K562 (cell line): ENCODE data around the gene IRX3. TPM values are rescaled to one million over a fixed set of nuclear protein-coding genes. Genes with fewer than 3 reads are reported as not detected.

Experiments
- ATAC-seq: fragments of 200-7000 bp; cut with Tn5 transposase; 3 replicates; pipeline ENCODE4 v1.9.1; 2020; ENCODE audit warnings: moderate library complexity
- BruUV-seq: library from RNA; stranded (reverse); fragments of 400-500 nt; replicated peaks from 2 replicates; lab custom pipeline; 2021; lab: Mats Ljungman, UMichigan
- CTCF ChIA-PET: fragments of 300-600 bp; formaldehyde crosslinking; extraction: SDS; loops from one replicate; lab custom pipeline; 2021; ENCODE audit warnings: low intra/inter-chr PET ratio; lab: Yijun Ruan, JAX
- POLR2A ChIA-PET: fragments of 300-600, 350-650 bp; sonication (Branson Sonifier 250); formaldehyde crosslinking; extraction: SDS; loops from one replicate; lab custom pipeline; 2021; ENCODE audit warnings: antibody characterized with exemption, inconsistent platforms; lab: Yijun Ruan, JAX
- DNase-seq, 4 experiments: peaks; one replicate each; pipeline versions ENCODE4 v3.0.0 to v3.0.0-alpha.2; 2011 to 2018; ENCODE audit warnings: low spot score in 3 of 4, mixed read lengths in 3 of 4; ENCODE audit errors: extremely low read depth in 1 of 4
- FAIRE-seq: peaks from 2 replicates; lab custom pipeline; 2011; peaks lifted over from hg19 to GRCh38; lab: Jason Lieb, UNC
- H2AFZ ChIP-seq: 2 replicates; pipeline ENCODE4 v1.6.0; 2011; ENCODE audit warnings: low read depth, low read length, control low read depth, inconsistent platforms
- H3K27ac ChIP-seq: fragments of 200-600 bp; 3 replicates; pipeline ENCODE4 v1.8.0; 2011; ENCODE audit warnings: low read depth, mild to moderate bottlenecking, control low read depth, inconsistent platforms, low read length, moderate library complexity, mixed read lengths; ENCODE audit errors: extremely low read depth
- H3K27me3 ChIP-seq, 2 experiments: fragments of 300-600 bp in 1 of 2; 2 replicates in 1 of 2; 3 replicates in 1 of 2; pipeline versions ENCODE4 v1.6.0 to v1.8.0; 2011; ENCODE audit warnings: inconsistent platforms in 2 of 2, low read length in 2 of 2, mild to moderate bottlenecking in 1 of 2, mixed read lengths in 1 of 2, moderate library complexity in 1 of 2; ENCODE audit not compliant: control insufficient read depth in 2 of 2, insufficient read depth in 2 of 2
- H3K36me3 ChIP-seq: fragments of 300-600 bp; 3 replicates; pipeline ENCODE4 v1.8.0; 2011; ENCODE audit warnings: mild to moderate bottlenecking, low read length, inconsistent platforms; ENCODE audit not compliant: control insufficient read depth, insufficient read depth
- H3K4me1 ChIP-seq, 2 experiments: fragments of 200-600 bp in 1 of 2; replicated peaks in 1 of 2; 2 replicates in 1 of 2; 3 replicates in 1 of 2; pipeline versions ENCODE4 v1.5.1 to v1.8.0; 2011; ENCODE audit warnings: inconsistent platforms in 2 of 2, low read length in 2 of 2, mild to moderate bottlenecking in 1 of 2, mixed read lengths in 1 of 2, moderate library complexity in 1 of 2; ENCODE audit not compliant: control insufficient read depth in 2 of 2, insufficient read depth in 2 of 2
- H3K4me2 ChIP-seq: 2 replicates; pipeline ENCODE4 v1.6.1; 2011; ENCODE audit warnings: low read length, control low read depth, inconsistent platforms, mixed read lengths; ENCODE audit not compliant: insufficient read depth
- H3K4me3 ChIP-seq: fragments of 200-600 bp; sonication (generic), shearing (Covaris generic); 2 replicates; pipeline ENCODE4 v1.5.1; 2016; ENCODE audit warnings: control low read depth, inconsistent platforms
- H3K79me2 ChIP-seq: fragments of 200-600 bp; 3 replicates; pipeline ENCODE4 v1.8.0; 2011; ENCODE audit warnings: low read length, inconsistent platforms; ENCODE audit not compliant: control insufficient read depth, insufficient read depth
- H3K9ac ChIP-seq, 2 experiments: 2 replicates each; pipeline versions ENCODE4 v1.6.0 to v1.6.1; 2011; ENCODE audit warnings: low read depth in 2 of 2, low read length in 2 of 2, control low read depth in 1 of 2, inconsistent platforms in 1 of 2, mild to moderate bottlenecking in 1 of 2, mixed read lengths in 1 of 2; ENCODE audit not compliant: insufficient read depth in 1 of 2
- H3K9me1 ChIP-seq: one replicate; pipeline ENCODE4 v1.6.0; 2011; ENCODE audit warnings: inconsistent platforms, mild to moderate bottlenecking, low read length, moderate library complexity; ENCODE audit not compliant: control insufficient read depth, insufficient read depth
- H3K9me3 ChIP-seq: replicated peaks from 2 replicates; pipeline ENCODE4 v1.5.1; 2011; ENCODE audit warnings: low read depth, low read length, inconsistent platforms; ENCODE audit not compliant: control insufficient read depth, insufficient read depth
- H4K20me1 ChIP-seq: replicated peaks from 2 replicates; pipeline ENCODE4 v1.6.1; 2011; ENCODE audit warnings: low read length, inconsistent platforms, mixed read lengths; ENCODE audit not compliant: control insufficient read depth, insufficient read depth
- BCL6 ChIP-seq: fragments of 250-450 bp; sonication (Bioruptor Pico); IDR thresholded peaks from 2 replicates; pipeline ENCODE4 v1.4.0; 2020
- KDM1A ChIP-seq, 2 experiments: fragments of 450-650 bp; IDR thresholded peaks; 2 replicates each; pipeline ENCODE4 v1.6.1; 2016; ENCODE audit warnings: mild to moderate bottlenecking in 2 of 2
- NCOA2 ChIP-seq, 2 experiments: fragments of 450-650 bp; IDR thresholded peaks; 2 replicates each; pipeline ENCODE4 v1.6.1; 2018; ENCODE audit warnings: mild to moderate bottlenecking in 2 of 2, moderate library complexity in 1 of 2; ENCODE audit not compliant: partially characterized antibody in 2 of 2
- NUFIP1 ChIP-seq: fragments of 450-650 bp; IDR thresholded peaks from 2 replicates; pipeline ENCODE4 v1.6.1; 2018; ENCODE audit not compliant: partially characterized antibody
- POLR2G ChIP-seq: fragments of 200-400 bp; formaldehyde crosslinking; IDR thresholded peaks from 2 replicates; pipeline ENCODE4 v1.6.1; 2017; ENCODE audit warnings: low read depth, mild to moderate bottlenecking, antibody characterized with exemption, low read length, moderate library complexity
- PTBP1 ChIP-seq: fragments of 200-400 bp; formaldehyde crosslinking; IDR thresholded peaks from 2 replicates; pipeline ENCODE4 v1.6.1; 2017; ENCODE audit warnings: low read depth, low read length
- SAFB2 ChIP-seq: fragments of 200-400 bp; formaldehyde crosslinking; IDR thresholded peaks from 2 replicates; pipeline ENCODE4 v1.6.1; 2018; ENCODE audit warnings: borderline replicate concordance, low read length, low read depth, moderate library complexity; ENCODE audit not compliant: severe bottlenecking
- SLC30A9 ChIP-seq: fragments of 250-450 bp; sonication (Bioruptor Pico); IDR thresholded peaks from 2 replicates; pipeline ENCODE4 v1.8.0; 2022; ENCODE audit warnings: mild to moderate bottlenecking, moderate library complexity
- SRSF7 ChIP-seq: fragments of 200-400 bp; formaldehyde crosslinking; optimal IDR thresholded peaks from 2 replicates; pipeline ENCODE3; 2017; ENCODE audit warnings: mild to moderate bottlenecking, low read depth, low read length
- YBX1 ChIP-seq: fragments of 450-650 bp; IDR thresholded peaks from 2 replicates; pipeline ENCODE4 v1.7.1; 2016; ENCODE audit warnings: mild to moderate bottlenecking
- ZNF121 ChIP-seq: sonication (generic); formaldehyde crosslinking; conservative IDR thresholded peaks from 2 replicates; pipeline ENCODE4 v1.8.0; 2022; ENCODE audit warnings: missing genetic modification reagents
- WGBS: fragments of 100-300 bp; shearing (Covaris generic); methylation state at CpG from one replicate; pipeline ENCODE4 v1.1.6; 2016; ENCODE audit warnings: low coverage, mixed read lengths; ENCODE audit not compliant: insufficient coverage; ENCODE audit errors: missing lambda C conversion rate; 5-methylcytosine and 5-hydroxymethylcytosine counted together
- in situ Hi-C: fragments of 300-500 bp; cut with MboI; formaldehyde crosslinking; loops from 4 replicates; pipeline ENCODE4 v1.15.0; 2018; ENCODE audit warnings: inconsistent platforms, mixed read lengths
- intact Hi-C: fragments of 100-400 bp; cut with micrococcal nuclease; formaldehyde crosslinking; loops from 2 replicates; pipeline ENCODE4 v1.14.2; 2022
- polyA plus RNA-seq, 8 experiments: library from polyadenylated mRNA; depleted of rRNA in 4 of 8; stranded (reverse) in 5 of 8; unstranded in 3 of 8; fragments of >200 nt; fragmentation: Nextera tagmentation in 2 of 8; fragmentation: Illumina TruSeq in 1 of 8; extraction: Ambion mirVana in 2 of 8; extraction: Trizol in 1 of 8; gene quantifications; 2 replicates each; pipeline versions ENCODE4 v1.2.1 to v1.2.3, GENCODE V29; 2011 to 2014; ENCODE audit warnings: inconsistent platforms in 1 of 8, missing spikeins in 1 of 8
- total RNA-seq, 7 experiments: library from RNA; depleted of rRNA in 6 of 7; stranded (reverse); fragments of >200 nt in 6 of 7; fragmentation: Illumina TruSeq in 2 of 7; extraction: Trizol in 2 of 7; gene quantifications; 2 replicates each; pipeline versions ENCODE4 v1.2.1 to v1.2.3, GENCODE V29; 2011 to 2021; ENCODE audit warnings: low replicate concordance in 1 of 7
- TF ChIP-seq, protein P1 (sequence below): fragments of 450-650 bp; IDR thresholded peaks from 2 replicates; pipeline ENCODE4 v1.6.1; 2016; ENCODE audit warnings: low read depth, mild to moderate bottlenecking, moderate library complexity
- TF ChIP-seq, protein P2 (sequence below): sonication (generic); formaldehyde crosslinking; IDR thresholded peaks from 2 replicates; pipeline ENCODE4 v1.5.0; 2020; ENCODE audit warnings: missing genetic modification reagents
- TF ChIP-seq, protein P3 (sequence below): fragments of 250-450 bp; sonication (Bioruptor Pico); IDR thresholded peaks from 2 replicates; pipeline ENCODE4 v1.4.0; 2020; ENCODE audit warnings: borderline replicate concordance

IRX3 gene
- total and polyA plus RNA-seq, 9 of the 15 experiments (the other 6 are each of a cell fraction or from before 2014, with no cell fraction given), result not detected

DNA sequence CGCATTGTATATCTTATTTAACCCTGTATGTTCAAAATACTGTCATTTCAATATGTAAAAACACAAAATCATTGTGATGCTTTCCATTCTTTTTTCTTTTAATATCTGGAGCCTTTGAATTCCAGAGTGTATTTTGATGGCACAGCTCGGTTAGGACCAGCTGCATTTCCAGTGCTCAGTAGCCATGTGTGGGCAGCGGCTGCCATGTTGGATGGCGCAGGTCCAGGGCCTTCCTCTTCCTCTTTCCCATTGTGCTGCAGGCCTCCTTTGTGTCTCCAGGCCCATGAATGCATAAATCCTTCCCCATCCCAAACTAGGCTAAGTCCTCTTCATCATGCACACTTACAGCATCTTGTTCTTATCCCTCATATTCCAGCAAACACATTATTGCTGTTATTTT is 13.0 kb downstream of the IRX3 start:
- CTCF ChIA-PET, result no interaction called here
- Histone ChIP-seq H3K9ac (no peak overlapping the region), H3K4me1 (no peaks in the 10 kb centered on the region), H3K79me2 (no peaks in the 10 kb centered on the region), H3K9me1 (no peaks in the 10 kb centered on the region), H3K9me3 (no peaks in the 10 kb centered on the region), H3K27me3 (peaks cover 0 to 4% of the 10 kb centered on the region in 2 experiments; a peak in 1 of 5 replicates), H3K36me3 (no peaks in the 10 kb centered on the region)
- no peak for DNase-seq
- intact Hi-C loops, result loop anchor here (10.0 kb wide), 1 partner anchor 499 kb away; no protein-coding TSS in a partner anchor
- no peak for ATAC-seq
- TF ChIP-seq KDM1A (IDR thresholded peaks at IDR 0.05) (no peak), NUFIP1 (no peak), POLR2G (no peak), SRSF7 (no peak)
- TF ChIP-seq, protein P1, sequence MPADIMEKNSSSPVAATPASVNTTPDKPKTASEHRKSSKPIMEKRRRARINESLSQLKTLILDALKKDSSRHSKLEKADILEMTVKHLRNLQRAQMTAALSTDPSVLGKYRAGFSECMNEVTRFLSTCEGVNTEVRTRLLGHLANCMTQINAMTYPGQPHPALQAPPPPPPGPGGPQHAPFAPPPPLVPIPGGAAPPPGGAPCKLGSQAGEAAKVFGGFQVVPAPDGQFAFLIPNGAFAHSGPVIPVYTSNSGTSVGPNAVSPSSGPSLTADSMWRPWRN, result no peak
- TF ChIP-seq, all 486 proteins: peak for 0
- H3K27ac ChIP-seq, result no peak overlapping the region
- no peak overlapping the region for H2AFZ ChIP-seq
- in situ Hi-C loops, result no loop called here
- no TSS peak for BruUV-seq
- no peaks in the 10 kb centered on the region for H4K20me1 ChIP-seq
- H3K4me3 ChIP-seq, result no peak overlapping the region
- POLR2A ChIA-PET, result no interaction called here
- no peak for FAIRE-seq
- WGBS, result 2% methylated on average over 4 of the region's 4 CpGs
- no peak overlapping the region for H3K4me2 ChIP-seq

DNA sequence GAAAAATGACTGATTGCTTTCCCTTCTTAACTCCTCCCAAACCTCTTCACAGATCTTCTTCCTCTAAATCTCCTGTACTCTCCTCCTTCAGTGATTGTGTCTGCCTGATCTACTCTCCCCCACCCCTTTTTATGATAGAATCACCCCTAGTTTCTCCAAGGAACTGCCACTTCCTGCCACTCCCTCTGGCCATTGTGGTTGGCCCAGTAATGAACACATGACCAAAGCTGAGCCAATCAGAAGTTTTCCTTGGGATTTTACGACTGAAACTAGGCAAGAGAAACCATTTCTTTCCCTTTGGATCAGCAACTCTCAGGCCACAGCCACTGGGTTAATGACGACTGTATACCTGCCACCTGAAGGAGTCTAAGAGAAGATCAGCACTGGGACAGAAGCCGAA is 15.9 kb downstream of the IRX3 start:
- Histone ChIP-seq H3K4me3 (no peak overlapping the region), H3K9me1 (no peaks in the 10 kb centered on the region), H3K36me3 (no peaks in the 10 kb centered on the region), H3K4me2 (no peak overlapping the region), H3K79me2 (no peaks in the 10 kb centered on the region), H4K20me1 (no peaks in the 10 kb centered on the region), H3K27me3 (no peaks in the 10 kb centered on the region), H3K27ac (no peak overlapping the region), H3K4me1 (no peaks in the 10 kb centered on the region), H2AFZ (no peak overlapping the region), H3K9ac (no peak overlapping the region), H3K9me3 (no peaks in the 10 kb centered on the region)
- DNase-seq, result peak in 3 of 4 experiments; percentile 22 to 29 (median 23)
- BruUV-seq, result no TSS peak
- intact Hi-C loops, result loop anchor here (10.0 kb wide), 1 partner anchor 496 kb away; no protein-coding TSS in a partner anchor
- in situ Hi-C loops, result no loop called here
- POLR2A ChIA-PET, result no interaction called here
- ATAC-seq, result no peak
- FAIRE-seq, result no peak
- CTCF ChIA-PET, result no interaction called here
- WGBS, result 0% methylated on average over 3 of the region's 3 CpGs
- TF ChIP-seq NCOA2 (IDR thresholded peaks at IDR 0.05; ENCODE audit: partially characterized antibody in 2 of 2) (no peak), ZNF121 (CRISPR knock-in tag) (no peak), BCL6 (no peak), PTBP1 (no peak), YBX1 (no peak), SAFB2 (no peak), SLC30A9 (no peak)
- TF ChIP-seq, protein P2, sequence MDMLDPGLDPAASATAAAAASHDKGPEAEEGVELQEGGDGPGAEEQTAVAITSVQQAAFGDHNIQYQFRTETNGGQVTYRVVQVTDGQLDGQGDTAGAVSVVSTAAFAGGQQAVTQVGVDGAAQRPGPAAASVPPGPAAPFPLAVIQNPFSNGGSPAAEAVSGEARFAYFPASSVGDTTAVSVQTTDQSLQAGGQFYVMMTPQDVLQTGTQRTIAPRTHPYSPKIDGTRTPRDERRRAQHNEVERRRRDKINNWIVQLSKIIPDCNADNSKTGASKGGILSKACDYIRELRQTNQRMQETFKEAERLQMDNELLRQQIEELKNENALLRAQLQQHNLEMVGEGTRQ (CRISPR knock-in tag), result peak; percentile 61
- TF ChIP-seq, protein P3, sequence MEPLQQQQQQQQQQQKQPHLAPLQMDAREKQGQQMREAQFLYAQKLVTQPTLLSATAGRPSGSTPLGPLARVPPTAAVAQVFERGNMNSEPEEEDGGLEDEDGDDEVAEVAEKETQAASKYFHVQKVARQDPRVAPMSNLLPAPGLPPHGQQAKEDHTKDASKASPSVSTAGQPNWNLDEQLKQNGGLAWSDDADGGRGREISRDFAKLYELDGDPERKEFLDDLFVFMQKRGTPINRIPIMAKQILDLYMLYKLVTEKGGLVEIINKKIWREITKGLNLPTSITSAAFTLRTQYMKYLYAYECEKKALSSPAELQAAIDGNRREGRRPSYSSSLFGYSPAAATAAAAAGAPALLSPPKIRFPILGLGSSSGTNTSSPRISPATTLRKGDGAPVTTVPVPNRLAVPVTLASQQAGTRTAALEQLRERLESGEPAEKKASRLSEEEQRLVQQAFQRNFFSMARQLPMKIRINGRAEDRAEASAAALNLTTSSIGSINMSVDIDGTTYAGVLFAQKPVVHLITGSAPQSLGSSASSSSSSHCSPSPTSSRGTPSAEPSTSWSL (CRISPR knock-in tag), result no peak
